Peyer's patch (tissue), 4 donors: ENCODE results near the gene UIMC1. TPM values are rescaled to one million over a fixed set of nuclear protein-coding genes. Genes with fewer than 3 reads are reported as not detected.

ENCODE experiments used
- DNase-seq, 3 donors: peaks; one replicate each; pipeline ENCODE4 v3.0.0-alpha.2; 2017 to 2019
- H3K27ac ChIP-seq, 4 donors: fragments of 200-600 bp; sonication (generic); one replicate each; pipeline ENCODE4 v1.5.1; 2016 to 2019
- H3K27me3 ChIP-seq, 2 donors: fragments of 200-600 bp; sonication (generic); one replicate each; pipeline ENCODE4 v1.5.1; 2019
- H3K36me3 ChIP-seq, 3 donors: fragments of 200-600 bp; sonication (generic); one replicate each; pipeline ENCODE4 v1.5.1; 2016 to 2019
- H3K4me1 ChIP-seq, 4 donors: fragments of 200-600 bp; sonication (generic); one replicate each; pipeline ENCODE4 v1.5.1; 2016 to 2019
- H3K4me3 ChIP-seq, 4 donors: fragments of 200-600 bp; sonication (generic); 1 replicate in 3 of 4; 2 replicates in 1 of 4; pipeline ENCODE4 v1.5.1; 2016 to 2019; ENCODE audit warnings: mild to moderate bottlenecking in 1 of 4
- H3K9me3 ChIP-seq, 4 donors: fragments of 200-600 bp; sonication (generic); one replicate each; pipeline ENCODE4 v1.5.1; 2016 to 2019; ENCODE audit warnings: mild to moderate bottlenecking in 1 of 4
- CTCF ChIP-seq, 6 experiments: fragments of 450-650 bp in 4 of 6; fragments of 200-600 bp in 2 of 6; sonication (generic) in 1 of 6; IDR thresholded peaks; one replicate each; pipeline ENCODE4 v1.5.1; 2017 to 2019; ENCODE audit warnings: antibody characterized with exemption in 6 of 6, mild to moderate bottlenecking in 3 of 6, moderate library complexity in 1 of 6
- POLR2A ChIP-seq, 2 donors: fragments of 450-650 bp; IDR thresholded peaks; one replicate each; pipeline ENCODE4 v1.5.1; 2017; ENCODE audit warnings: antibody characterized with exemption in 2 of 2, mild to moderate bottlenecking in 2 of 2, moderate library complexity in 2 of 2
- total RNA-seq, 4 donors: library from RNA; depleted of rRNA; stranded (reverse); fragments of >200 nt; gene quantifications; one replicate each; pipeline ENCODE4 v1.1.0, GENCODE V29; 2016

Gene UIMC1
- total RNA-seq, 4 donors from 2014 or later = 22.4 to 111 (median 41.3) TPM

GRCh38 chr5:176887252-176887849 lies 119.2 kb downstream of the UIMC1 start:
- no peaks in the 10 kb centered on the region for H3K9me3 ChIP-seq
- no peak for TF ChIP-seq POLR2A (IDR thresholded peaks at IDR 0.05)
- no peak for TF ChIP-seq CTCF (IDR thresholded peaks at IDR 0.05)
- H3K27me3 ChIP-seq = no peaks in the 10 kb centered on the region
- no peak overlapping the region for H3K27ac ChIP-seq
- no peak overlapping the region for H3K4me3 ChIP-seq
- DNase-seq = peak in 1 of 3 donors; percentile 28
- no peaks in the 10 kb centered on the region for H3K4me1 ChIP-seq
- no peaks in the 10 kb centered on the region for H3K36me3 ChIP-seq

- Histone ChIP-seq H3K4me3 (no peak overlapping the region), H3K27me3 (no peaks in the 10 kb centered on the region), H3K4me1 (no peaks in the 10 kb centered on the region), H3K9me3 (no peaks in the 10 kb centered on the region), H3K27ac (no peak overlapping the region), H3K36me3 (no peaks in the 10 kb centered on the region)
- peak in 1 of 3 donors; percentile 22 for DNase-seq
- TF ChIP-seq POLR2A (IDR thresholded peaks at IDR 0.05) (no peak), CTCF (IDR thresholded peaks at IDR 0.05) (no peak)
These were observed 120.0 kb downstream of the UIMC1 start for GRCh38 chr5:176886336-176887251.

GRCh38 chr5:176884571-176884890 lies 122.0 kb downstream of the UIMC1 start:
- H3K36me3 ChIP-seq = no peaks in the 10 kb centered on the region
- H3K27ac ChIP-seq = no peak overlapping the region
- no peaks in the 10 kb centered on the region for H3K27me3 ChIP-seq
- H3K4me1 ChIP-seq = no peaks in the 10 kb centered on the region
- no peak overlapping the region for H3K4me3 ChIP-seq
- H3K9me3 ChIP-seq = no peaks in the 10 kb centered on the region
- DNase-seq = peak in 1 of 3 donors; percentile 2
- TF ChIP-seq CTCF (IDR thresholded peaks at IDR 0.05) (no peak), POLR2A (IDR thresholded peaks at IDR 0.05) (no peak)

GRCh38 chr5:176883700-176884570 lies 122.6 kb downstream of the UIMC1 start:
- DNase-seq = no peak
- H3K27ac ChIP-seq = no peak overlapping the region
- TF ChIP-seq CTCF (IDR thresholded peaks at IDR 0.05) (no peak), POLR2A (IDR thresholded peaks at IDR 0.05) (no peak)
- H3K36me3 ChIP-seq = no peaks in the 10 kb centered on the region
- H3K27me3 ChIP-seq = no peaks in the 10 kb centered on the region
- no peaks in the 10 kb centered on the region for H3K9me3 ChIP-seq
- no peaks in the 10 kb centered on the region for H3K4me1 ChIP-seq
- no peak overlapping the region for H3K4me3 ChIP-seq

- Histone ChIP-seq H3K27me3 (no peaks in the 10 kb centered on the region), H3K4me1 (no peaks in the 10 kb centered on the region), H3K36me3 (no peaks in the 10 kb centered on the region), H3K4me3 (no peak overlapping the region), H3K27ac (no peak overlapping the region), H3K9me3 (no peaks in the 10 kb centered on the region)
- no peak for DNase-seq
- TF ChIP-seq CTCF (IDR thresholded peaks at IDR 0.05) = no peak
- no peak for TF ChIP-seq POLR2A (IDR thresholded peaks at IDR 0.05)
These were observed 124.0 kb downstream of the UIMC1 start for GRCh38 chr5:176882567-176882903.
